Endothelial cell (in vitro differentiated cells): ENCODE measurements around the gene DEAF1. TPM values are rescaled to one million over a fixed set of nuclear protein-coding genes. Genes with fewer than 3 reads are reported as not detected.
A peak's percentile ranks its signal among the peaks of the same experiment; 100 is the strongest.

Experiments
- DNase-seq: peaks from one replicate; pipeline ENCODE4 v3.0.0; 2021; ENCODE audit warnings: low spot score
- H3K27ac Mint-ChIP-seq: one replicate; pipeline ENCODE4 v1.8.0; 2021; ENCODE audit warnings: mixed read lengths, inconsistent platforms; ENCODE audit not compliant: unreplicated experiment
- H3K27me3 Mint-ChIP-seq: one replicate; pipeline ENCODE4 v1.8.0; 2021; ENCODE audit warnings: mild to moderate bottlenecking, moderate library complexity, mixed read lengths, inconsistent platforms; ENCODE audit not compliant: unreplicated experiment
- H3K36me3 Mint-ChIP-seq: one replicate; pipeline ENCODE4 v1.8.0; 2021; ENCODE audit warnings: mild to moderate bottlenecking, low read depth, mixed read lengths, inconsistent platforms; ENCODE audit not compliant: unreplicated experiment
- H3K4me1 Mint-ChIP-seq: one replicate; pipeline ENCODE4 v1.8.0; 2021; ENCODE audit warnings: mild to moderate bottlenecking, mixed read lengths, inconsistent platforms; ENCODE audit not compliant: unreplicated experiment
- H3K4me3 Mint-ChIP-seq: one replicate; pipeline ENCODE4 v1.8.0; 2021; ENCODE audit warnings: mild to moderate bottlenecking, mixed read lengths, inconsistent platforms; ENCODE audit not compliant: unreplicated experiment
- H3K9me3 Mint-ChIP-seq: one replicate; pipeline ENCODE4 v1.8.0; 2021; ENCODE audit warnings: mixed read lengths, inconsistent platforms; ENCODE audit not compliant: unreplicated experiment
- total RNA-seq: library from RNA; stranded (reverse); fragmentation: NEBNext Ultra II Directional; extraction: Animal tissue kit (Norgen Biotek cat#: 25700); gene quantifications from one replicate; pipeline ENCODE4 v1.2.1, GENCODE V29; 2021; ENCODE audit not compliant: unreplicated experiment
- TF ChIP-seq, protein P1 (sequence below): fragments of 200-600 bp; sonication (generic); IDR thresholded peaks from one replicate; pipeline ENCODE4 v1.5.0; 2021; ENCODE audit warnings: antibody characterized with exemption; ENCODE audit not compliant: unreplicated experiment

Gene DEAF1
- total RNA-seq, 1 donor from 2014 or later = 118 TPM

DNA sequence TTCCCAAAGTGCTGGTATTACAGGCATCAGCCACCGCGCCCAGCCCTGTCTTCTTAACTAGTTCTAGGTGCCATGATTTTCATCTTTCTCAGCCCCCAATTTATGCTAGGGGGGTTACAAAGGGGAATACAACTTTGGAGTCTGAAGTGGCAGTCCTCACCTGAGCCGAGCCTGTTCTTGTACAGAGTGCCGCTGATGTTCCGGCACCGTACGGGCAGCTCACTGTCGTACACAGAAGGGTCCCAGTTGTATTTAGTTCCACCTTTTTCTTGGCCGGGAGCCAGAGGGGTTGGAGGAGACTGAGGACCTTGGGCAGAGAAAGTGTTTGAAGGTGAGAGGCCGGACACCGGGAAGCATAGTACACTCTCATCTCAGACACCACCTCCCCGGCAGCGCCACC is 7.3 kb downstream of the DEAF1 start:
- TF ChIP-seq, protein P1, sequence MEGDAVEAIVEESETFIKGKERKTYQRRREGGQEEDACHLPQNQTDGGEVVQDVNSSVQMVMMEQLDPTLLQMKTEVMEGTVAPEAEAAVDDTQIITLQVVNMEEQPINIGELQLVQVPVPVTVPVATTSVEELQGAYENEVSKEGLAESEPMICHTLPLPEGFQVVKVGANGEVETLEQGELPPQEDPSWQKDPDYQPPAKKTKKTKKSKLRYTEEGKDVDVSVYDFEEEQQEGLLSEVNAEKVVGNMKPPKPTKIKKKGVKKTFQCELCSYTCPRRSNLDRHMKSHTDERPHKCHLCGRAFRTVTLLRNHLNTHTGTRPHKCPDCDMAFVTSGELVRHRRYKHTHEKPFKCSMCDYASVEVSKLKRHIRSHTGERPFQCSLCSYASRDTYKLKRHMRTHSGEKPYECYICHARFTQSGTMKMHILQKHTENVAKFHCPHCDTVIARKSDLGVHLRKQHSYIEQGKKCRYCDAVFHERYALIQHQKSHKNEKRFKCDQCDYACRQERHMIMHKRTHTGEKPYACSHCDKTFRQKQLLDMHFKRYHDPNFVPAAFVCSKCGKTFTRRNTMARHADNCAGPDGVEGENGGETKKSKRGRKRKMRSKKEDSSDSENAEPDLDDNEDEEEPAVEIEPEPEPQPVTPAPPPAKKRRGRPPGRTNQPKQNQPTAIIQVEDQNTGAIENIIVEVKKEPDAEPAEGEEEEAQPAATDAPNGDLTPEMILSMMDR = no peak
- no peaks in the 10 kb centered on the region for H3K9me3 Mint-ChIP-seq
- peaks cover 45% of the 10 kb centered on the region for H3K36me3 Mint-ChIP-seq
- H3K27ac Mint-ChIP-seq = no peak overlapping the region
- H3K4me3 Mint-ChIP-seq = no peak overlapping the region
- H3K27me3 Mint-ChIP-seq = peaks cover 8% of the 10 kb centered on the region
- H3K4me1 Mint-ChIP-seq = peaks cover 30% of the 10 kb centered on the region
- DNase-seq = no peak

DNA sequence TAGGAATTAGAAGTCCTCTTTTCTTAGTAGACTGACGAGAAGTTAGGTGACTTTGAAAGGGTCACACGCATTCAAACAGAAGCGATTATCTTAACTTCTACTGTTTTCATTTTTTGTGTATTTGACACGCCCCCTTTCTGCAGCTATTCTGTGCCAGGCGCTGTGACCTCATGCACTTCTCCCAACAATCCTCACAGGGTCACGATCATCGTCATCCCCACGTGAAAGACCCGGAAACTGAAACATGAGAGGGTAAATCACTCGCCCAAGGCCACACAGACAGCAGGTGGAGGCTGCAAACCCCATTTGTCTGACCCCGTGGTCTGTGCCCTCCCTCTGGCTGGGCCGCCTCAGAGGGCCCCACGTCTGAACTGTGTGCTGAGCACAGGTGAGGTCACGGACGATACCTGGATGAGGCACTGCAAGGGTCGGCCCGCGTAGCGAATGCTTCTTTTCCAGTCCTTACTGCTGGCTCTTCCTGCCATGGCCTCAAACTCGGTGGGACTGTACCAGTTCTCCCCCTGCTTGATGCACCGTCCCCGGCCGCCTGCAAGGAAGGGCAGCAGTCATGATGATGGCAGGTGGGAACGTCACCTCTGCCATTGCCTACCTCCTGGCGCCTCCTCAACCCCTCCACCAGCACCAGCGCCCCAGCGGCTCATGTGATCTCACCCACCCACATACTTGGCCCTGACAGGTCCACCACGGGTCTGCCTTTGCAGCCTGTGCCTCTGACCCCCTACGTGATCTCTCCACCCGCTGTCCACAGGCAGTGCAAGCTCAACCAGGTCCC is 8.4 kb downstream of the DEAF1 start:
- H3K36me3 Mint-ChIP-seq = peaks cover 46% of the 10 kb centered on the region

DNA sequence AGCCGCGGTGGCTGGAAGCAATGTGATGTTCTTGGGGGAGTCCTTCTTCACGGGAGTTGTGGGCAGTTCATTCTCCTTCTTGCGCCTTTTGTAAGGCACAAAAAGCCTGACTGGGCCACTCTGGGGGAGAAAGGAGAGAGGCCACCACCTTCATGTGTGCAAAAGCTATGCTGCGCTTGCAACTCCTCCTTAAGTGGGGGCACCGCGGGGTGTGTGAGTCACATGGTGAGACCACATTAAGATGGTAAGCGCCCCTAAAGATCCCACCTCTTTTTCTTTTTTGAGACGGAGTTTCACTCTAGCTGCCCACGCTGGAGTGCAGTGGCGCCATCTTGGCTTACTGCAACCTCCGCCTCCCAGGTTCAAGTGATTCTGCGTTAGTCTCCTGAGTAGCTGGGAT is 14.1 kb downstream of the DEAF1 start:
- no peak overlapping the region for H3K27ac Mint-ChIP-seq
- peaks cover 7% of the 10 kb centered on the region for H3K4me1 Mint-ChIP-seq
- TF ChIP-seq, protein P1 = no peak
- H3K27me3 Mint-ChIP-seq = peaks cover 3% of the 10 kb centered on the region
- no peaks in the 10 kb centered on the region for H3K9me3 Mint-ChIP-seq
- H3K36me3 Mint-ChIP-seq = peaks cover 44% of the 10 kb centered on the region
- DNase-seq = no peak
- peak overlapping the region; percentile 18 for H3K4me3 Mint-ChIP-seq

More for the DNA sequence above, 8.4 kb downstream of the DEAF1 start:
- H3K27ac Mint-ChIP-seq = no peak overlapping the region
- H3K27me3 Mint-ChIP-seq = peaks cover 7% of the 10 kb centered on the region
- no peak overlapping the region for H3K4me3 Mint-ChIP-seq
- TF ChIP-seq, protein P1 = no peak
- peaks cover 27% of the 10 kb centered on the region for H3K4me1 Mint-ChIP-seq
- DNase-seq = no peak
- no peaks in the 10 kb centered on the region for H3K9me3 Mint-ChIP-seq

DNA sequence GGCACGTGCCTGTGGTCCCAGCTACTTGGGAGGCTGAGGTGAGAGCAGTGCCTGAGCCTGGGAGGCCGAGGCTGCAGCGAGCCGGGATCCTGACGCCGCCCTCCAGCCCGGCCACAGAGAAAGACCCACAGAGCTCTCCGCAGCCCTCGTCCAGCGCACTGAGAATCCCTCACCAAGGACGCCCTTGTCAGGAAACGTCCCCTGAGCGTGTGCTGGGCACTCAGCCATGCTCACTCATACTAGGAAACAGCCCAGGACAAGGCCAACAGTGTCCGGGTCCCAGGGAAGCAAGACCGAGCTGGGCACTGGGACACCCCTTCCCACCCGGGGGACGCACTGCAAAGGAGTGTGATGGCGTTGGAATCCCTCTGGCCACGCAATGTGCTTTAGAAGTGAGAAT is 14.5 kb downstream of the DEAF1 start:
- peak overlapping the region; percentile 18 for H3K4me3 Mint-ChIP-seq
- H3K9me3 Mint-ChIP-seq = no peaks in the 10 kb centered on the region
- DNase-seq = no peak
- peaks cover 44% of the 10 kb centered on the region for H3K36me3 Mint-ChIP-seq
- TF ChIP-seq, protein P1 = no peak
- H3K27me3 Mint-ChIP-seq = peaks cover 3% of the 10 kb centered on the region
- H3K27ac Mint-ChIP-seq = no peak overlapping the region
- peaks cover 7% of the 10 kb centered on the region for H3K4me1 Mint-ChIP-seq
